Measurements from ENCODE around the gene SKP2.

- no peak for TF ChIP-seq CTCF (IDR thresholded peaks at IDR 0.05; ENCODE audit: insufficient read depth, low read depth, low read length)
- no peak for TF ChIP-seq EZH2 (IDR thresholded peaks at IDR 0.05; ENCODE audit: insufficient read depth, low read length)
Measured at GRCh38 chr5:36200513-36200912, 48.6 kb downstream of the SKP2 start.

All from astrocyte (in vitro differentiated cells and primary cell).